Activated T-helper 1 cell treated with anti-CD3 and anti-CD28 coated beads, Interleukin-12 subunit alpha, Interleukin-12 subunit beta, Interleukin-2, Interleukin-4 antibody, amounts not matched to agents 30 ng/mL and 10 ng/mL and 1 ng/mL, durations not matched to agents 14 hours and 24 hours and 36 hours (primary cell): Measurements from ENCODE around the gene RNASE12. TPM values are rescaled to one million over a fixed set of nuclear protein-coding genes. Genes with fewer than 3 reads are reported as not detected.

ENCODE experiments used
- DNase-seq: peaks from one replicate; pipeline ENCODE4 v3.0.0; 2021; ENCODE audit warnings: low spot score
- H3K27ac Mint-ChIP-seq: one replicate; pipeline ENCODE4 v1.8.0; 2021; ENCODE audit warnings: mild to moderate bottlenecking, mixed read lengths
- H3K27me3 Mint-ChIP-seq: one replicate; pipeline ENCODE4 v1.8.0; 2022; ENCODE audit warnings: mild to moderate bottlenecking, moderate library complexity, mixed read lengths; ENCODE audit not compliant: insufficient read depth
- H3K36me3 Mint-ChIP-seq: one replicate; pipeline ENCODE4 v1.8.0; 2021; ENCODE audit warnings: low read depth, mixed read lengths
- H3K4me1 Mint-ChIP-seq: one replicate; pipeline ENCODE4 v1.8.0; 2021; ENCODE audit warnings: low read depth, mixed read lengths
- H3K4me3 Mint-ChIP-seq: one replicate; pipeline ENCODE4 v1.8.0; 2021; ENCODE audit warnings: mild to moderate bottlenecking, moderate library complexity, mixed read lengths
- H3K9me3 Mint-ChIP-seq: one replicate; pipeline ENCODE4 v1.8.0; 2021; ENCODE audit warnings: mixed read lengths
- intact Hi-C: fragments of 100-400 bp; cut with micrococcal nuclease; formaldehyde crosslinking; loops from one replicate; pipeline ENCODE4 v1.15.1; 2024
- total RNA-seq: library from RNA; stranded (reverse); gene quantifications from 2 replicates; pipeline ENCODE4 v1.2.3, GENCODE V29; 2022

RNASE12 gene
- total RNA-seq, 1 donor from 2014 or later, result not detected

- H3K27ac Mint-ChIP-seq, result no peak within 1 kb of the TSS
- intact Hi-C loops, result no loop called here
- no peaks in the 10 kb centered on the region for H3K9me3 Mint-ChIP-seq
- no peaks in the 10 kb centered on the region for H3K36me3 Mint-ChIP-seq
- peaks cover 2% of the 10 kb centered on the region for H3K27me3 Mint-ChIP-seq
- no peak within 1 kb of the TSS for H3K4me3 Mint-ChIP-seq
- DNase-seq, result no peak
- H3K4me1 Mint-ChIP-seq, result no peaks in the 10 kb centered on the region
Observed at GRCh38 chr14:20560961-20561360, 30.2 kb downstream of the RNASE12 start, which contains the start of gene RNASE9. TSS of gene RNASE9 (minus strand) at chr14:20561047.

GRCh38 chr14:20559461-20559904, 31.7 kb downstream of the RNASE12 start:
- Mint-ChIP-seq H3K36me3 (no peaks in the 10 kb centered on the region), H3K27ac (no peak overlapping the region), H3K4me1 (no peaks in the 10 kb centered on the region), H3K9me3 (no peaks in the 10 kb centered on the region), H3K27me3 (peaks cover 2% of the 10 kb centered on the region), H3K4me3 (no peak overlapping the region)
- DNase-seq, result no peak
- intact Hi-C loops, result no loop called here

DNA sequence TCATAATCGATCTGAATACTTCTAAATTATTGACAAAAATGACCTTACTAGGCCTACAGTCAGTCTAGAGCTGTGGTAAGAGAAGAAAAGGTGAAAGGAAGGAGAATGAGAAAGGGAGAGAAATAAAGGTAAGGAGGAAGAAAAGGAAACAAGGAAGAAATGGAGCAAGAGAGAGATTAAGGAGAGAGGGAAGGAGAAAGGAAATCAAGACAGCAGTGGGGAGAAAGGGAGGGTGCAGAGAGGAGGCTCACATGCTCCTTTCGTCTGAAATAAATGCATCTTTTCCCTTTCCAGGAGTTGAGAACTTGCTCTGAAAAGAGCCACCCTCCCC, 34.0 kb downstream of the RNASE12 start:
- no peaks in the 10 kb centered on the region for H3K9me3 Mint-ChIP-seq
- H3K27me3 Mint-ChIP-seq, result peaks cover 2% of the 10 kb centered on the region
- no peaks in the 10 kb centered on the region for H3K4me1 Mint-ChIP-seq
- no peaks in the 10 kb centered on the region for H3K36me3 Mint-ChIP-seq
- H3K27ac Mint-ChIP-seq, result no peak overlapping the region
- DNase-seq, result no peak
- no peak overlapping the region for H3K4me3 Mint-ChIP-seq
- intact Hi-C loops, result no loop called here

GRCh38 chr14:20556500-20557211, 34.5 kb downstream of the RNASE12 start:
- H3K27me3 Mint-ChIP-seq, result peaks cover 2% of the 10 kb centered on the region
- no peaks in the 10 kb centered on the region for H3K9me3 Mint-ChIP-seq
- H3K4me3 Mint-ChIP-seq, result no peak overlapping the region
- no peak overlapping the region for H3K27ac Mint-ChIP-seq
- no peaks in the 10 kb centered on the region for H3K36me3 Mint-ChIP-seq
- no peak for DNase-seq
- no peaks in the 10 kb centered on the region for H3K4me1 Mint-ChIP-seq
- intact Hi-C loops, result no loop called here

GRCh38 chr14:20555845-20556244, 35.3 kb downstream of the RNASE12 start:
- H3K27ac Mint-ChIP-seq, result no peak overlapping the region
- DNase-seq, result no peak
- no peaks in the 10 kb centered on the region for H3K36me3 Mint-ChIP-seq
- no peaks in the 10 kb centered on the region for H3K4me1 Mint-ChIP-seq
- H3K4me3 Mint-ChIP-seq, result no peak overlapping the region
- no peaks in the 10 kb centered on the region for H3K9me3 Mint-ChIP-seq
- H3K27me3 Mint-ChIP-seq, result peaks cover 2% of the 10 kb centered on the region
- intact Hi-C loops, result no loop called here

GRCh38 chr14:20553024-20553423, 38.2 kb downstream of the RNASE12 start:
- no peak overlapping the region for H3K27ac Mint-ChIP-seq
- H3K36me3 Mint-ChIP-seq, result no peaks in the 10 kb centered on the region
- H3K4me1 Mint-ChIP-seq, result no peaks in the 10 kb centered on the region
- H3K4me3 Mint-ChIP-seq, result no peak overlapping the region
- no peak for DNase-seq
- intact Hi-C loops, result no loop called here
- H3K9me3 Mint-ChIP-seq, result no peaks in the 10 kb centered on the region
- peaks cover 2% of the 10 kb centered on the region for H3K27me3 Mint-ChIP-seq

DNA sequence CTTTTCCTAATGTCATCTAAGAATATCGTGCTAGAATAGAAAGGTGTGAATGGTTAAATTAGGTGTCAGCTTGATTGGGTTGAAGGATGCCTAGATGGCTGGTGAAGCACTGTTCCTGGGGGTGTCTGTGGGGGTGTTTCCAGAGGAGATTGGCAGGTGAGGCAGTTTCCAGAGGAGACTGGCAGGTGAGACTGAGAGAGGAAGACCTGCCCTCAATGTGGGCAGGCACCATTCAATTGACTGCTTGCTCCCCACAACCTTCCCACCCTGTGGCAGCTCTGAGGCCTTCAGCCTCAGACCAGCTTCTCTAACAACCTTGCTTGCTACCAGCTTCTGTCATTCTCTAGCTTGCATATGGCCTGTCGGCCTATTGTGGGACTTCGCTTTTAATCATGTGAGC, 39.6 kb downstream of the RNASE12 start:
- Mint-ChIP-seq H3K36me3 (no peaks in the 10 kb centered on the region), H3K27me3 (peaks cover 4% of the 10 kb centered on the region), H3K27ac (no peak overlapping the region), H3K9me3 (no peaks in the 10 kb centered on the region), H3K4me3 (no peak overlapping the region), H3K4me1 (no peaks in the 10 kb centered on the region)
- DNase-seq, result no peak
- intact Hi-C loops, result no loop called here

GRCh38 chr14:20550926-20551325, 40.2 kb downstream of the RNASE12 start:
- no peaks in the 10 kb centered on the region for H3K9me3 Mint-ChIP-seq
- intact Hi-C loops, result no loop called here

GRCh38 chr14:20548414-20549158, 42.6 kb downstream of the RNASE12 start:
- H3K4me1 Mint-ChIP-seq, result no peaks in the 10 kb centered on the region
- peaks cover 6% of the 10 kb centered on the region for H3K27me3 Mint-ChIP-seq
- H3K27ac Mint-ChIP-seq, result no peak overlapping the region
- H3K36me3 Mint-ChIP-seq, result no peaks in the 10 kb centered on the region
- DNase-seq, result no peak
- H3K4me3 Mint-ChIP-seq, result no peak overlapping the region
- intact Hi-C loops, result no loop called here
- no peaks in the 10 kb centered on the region for H3K9me3 Mint-ChIP-seq

More at GRCh38 chr14:20550926-20551325, 40.2 kb downstream of the RNASE12 start:
- no peak for DNase-seq
- Mint-ChIP-seq H3K27ac (no peak overlapping the region), H3K4me3 (no peak overlapping the region), H3K27me3 (peaks cover 4% of the 10 kb centered on the region), H3K4me1 (no peaks in the 10 kb centered on the region), H3K36me3 (no peaks in the 10 kb centered on the region)

- Mint-ChIP-seq H3K4me3 (no peak overlapping the region), H3K4me1 (no peaks in the 10 kb centered on the region), H3K27ac (no peak overlapping the region), H3K27me3 (peaks cover 10% of the 10 kb centered on the region), H3K36me3 (no peaks in the 10 kb centered on the region), H3K9me3 (no peaks in the 10 kb centered on the region)
- no peak for DNase-seq
- intact Hi-C loops, result no loop called here
Observed at GRCh38 chr14:20546877-20547276, 44.3 kb downstream of the RNASE12 start.

Other genes starting within 250 kb of the RNASE12 start
- 32.5 and 36.6 TPM in 2 replicates for gene PARP2, start 247.7 kb downstream of the RNASE12 start, total RNA-seq
- gene TEP1, start 177.9 kb downstream of the RNASE12 start, total RNA-seq, result 39.3 and 41.9 TPM in 2 replicates
- gene KLHL33, start 155.2 kb downstream of the RNASE12 start, total RNA-seq, result 0.05 TPM in 2 replicates
- 69.6 and 77.4 TPM in 2 replicates for gene OSGEP, start 136.6 kb downstream of the RNASE12 start, total RNA-seq
- gene APEX1, start 136.2 kb downstream of the RNASE12 start, total RNA-seq, result 236 and 242 TPM in 2 replicates
- 36.6 and 37.0 TPM in 2 replicates for gene PIP4P1, start 129.9 kb downstream of the RNASE12 start, total RNA-seq
- gene PNP, start 122.0 kb downstream of the RNASE12 start, total RNA-seq, result 149 TPM in 2 replicates
- gene RNASE10, start 85.8 kb downstream of the RNASE12 start, total RNA-seq, result 0.26 and 0.29 TPM in 2 replicates
- not detected in 2 replicates for gene RNASE9, start 30.3 kb downstream of the RNASE12 start, total RNA-seq
- not detected in 2 replicates for gene RNASE11, start 3.4 kb downstream of the RNASE12 start, total RNA-seq
- gene OR6S1, start 50.3 kb upstream of the RNASE12 start, total RNA-seq, result not detected in 2 replicates
- gene RNASE4, start 93.2 kb upstream of the RNASE12 start, total RNA-seq, result 0.34 and 0.39 TPM in 2 replicates
- gene ANG, start 97.4 kb upstream of the RNASE12 start, total RNA-seq, result 0.57 and 0.59 TPM in 2 replicates
- gene EDDM3A, start 154.5 kb upstream of the RNASE12 start, total RNA-seq, result not detected in 2 replicates
- gene EDDM3B, start 177.0 kb upstream of the RNASE12 start, total RNA-seq, result not detected in 2 replicates
- gene RNASE6, start 189.9 kb upstream of the RNASE12 start, total RNA-seq, result 0.54 and 0.78 TPM in 2 replicates
- gene RNASE1, start 211.5 kb upstream of the RNASE12 start, total RNA-seq, result not detected in 2 replicates